Stimulated activated CD4-positive, alpha-beta T cell treated with anti-CD3 and anti-CD28 coated beads, Interleukin-2, amount 100 ng/mL, for 48 hours (primary cell): ENCODE results near the gene SULT1A2.
"Not testable (repeated sequence)": the region's sequence is repeated elsewhere in the genome, so short reads cannot be mapped to it uniquely, and the experiment has no call there.

Source experiments
- DNase-seq, 2 donors: peaks; one replicate each; pipeline ENCODE4 v3.0.0-alpha.2; 2020

The SULT1A2 gene

GRCh38 chr16:28596840-28597691 lies at the start of gene SULT1A2:
Gene SULT1A2, minus strand, starts transcription at chr16:28597050. Its CDS starts 1,120 bp downstream, at chr16:28595930.
- DNase-seq: no peak

GRCh38 chr16:28639959-28640358 lies 43.1 kb upstream of the SULT1A2 start:
- not testable (repeated sequence) for DNase-seq

DNA sequence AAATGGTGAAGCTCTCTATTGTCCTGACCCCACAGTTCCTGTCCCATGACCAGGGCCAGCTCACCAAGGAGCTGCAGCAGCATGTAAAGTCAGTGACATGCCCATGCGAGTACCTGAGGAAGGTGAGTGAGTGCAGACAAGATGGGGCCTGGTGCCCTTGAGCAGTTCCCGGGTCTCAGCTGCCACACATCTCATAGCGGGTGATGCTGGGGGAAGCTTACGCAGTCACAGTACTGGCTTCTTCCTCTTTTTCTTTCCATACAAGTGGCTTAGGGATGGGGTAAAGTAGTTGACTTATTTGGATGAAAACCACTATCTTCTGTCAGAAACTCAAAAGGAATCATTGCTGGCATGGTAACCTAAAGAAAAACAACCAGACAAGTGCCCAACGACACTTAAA lies 41.5 kb upstream of the SULT1A2 start:
- not testable (repeated sequence) for DNase-seq

GRCh38 chr16:28637765-28638164 lies 40.9 kb upstream of the SULT1A2 start, which contains the start of gene NPIPB8:
Gene NPIPB8, plus strand, starts transcription at chr16:28638065. Its CDS starts 296 bp downstream, at chr16:28638361.
- DNase-seq: not testable (repeated sequence)

GRCh38 chr16:28636093-28636823 lies 39.4 kb upstream of the SULT1A2 start:
- not testable (repeated sequence) for DNase-seq

DNA sequence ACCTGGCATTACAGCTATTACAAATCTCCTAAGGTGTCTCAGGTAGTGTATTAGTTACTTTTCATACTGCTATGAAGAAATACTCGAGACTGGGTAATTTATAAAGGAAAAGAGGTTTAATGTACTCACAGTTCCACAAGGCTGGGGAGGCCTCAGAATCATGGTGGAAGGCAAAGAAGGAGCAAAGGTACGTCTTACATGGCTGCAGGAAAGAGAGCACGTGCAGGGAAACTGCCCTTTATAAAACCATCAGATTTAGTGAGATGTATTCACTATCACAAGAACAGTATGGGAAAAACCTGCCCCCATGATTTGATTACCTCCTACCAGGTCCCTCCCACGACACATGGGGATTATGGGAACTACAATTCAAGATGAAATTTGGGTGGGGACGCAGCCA lies 34.1 kb upstream of the SULT1A2 start:
- not testable (repeated sequence) for DNase-seq

DNA sequence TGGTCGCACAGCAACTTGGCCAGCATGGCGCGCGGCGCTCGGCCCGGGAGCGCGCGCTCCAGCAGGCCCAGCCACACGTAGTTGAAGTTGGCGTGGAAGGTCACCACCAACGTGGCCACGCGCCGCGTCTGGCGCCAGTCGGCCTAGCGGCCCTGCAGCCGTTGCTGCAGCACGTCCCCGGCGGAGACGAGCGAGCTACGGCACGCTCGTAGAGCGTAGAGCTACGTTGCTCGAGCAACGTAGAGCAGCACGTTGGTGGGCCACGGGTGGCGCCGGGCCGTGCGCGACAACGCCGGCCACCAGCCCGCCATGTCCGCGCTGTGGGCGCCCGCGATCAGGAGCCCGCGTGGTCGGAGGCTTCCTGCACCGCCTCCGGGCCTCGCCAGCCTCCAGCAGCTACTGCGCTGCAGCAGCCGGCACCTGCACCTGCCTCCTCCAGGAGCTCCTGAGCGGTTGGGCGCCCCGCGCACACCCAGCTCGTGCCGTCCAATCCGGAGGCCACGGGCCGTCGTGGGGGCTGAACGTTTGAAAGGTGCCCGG lies 26.4 kb upstream of the SULT1A2 start:
- peak; percentile 52 to 61 for DNase-seq

GRCh38 chr16:28622532-28623171 lies 25.8 kb upstream of the SULT1A2 start:
- not testable (repeated sequence) for DNase-seq

- DNase-seq: no peak
Measured at GRCh38 chr16:28621481-28622155, 24.8 kb upstream of the SULT1A2 start.

DNA sequence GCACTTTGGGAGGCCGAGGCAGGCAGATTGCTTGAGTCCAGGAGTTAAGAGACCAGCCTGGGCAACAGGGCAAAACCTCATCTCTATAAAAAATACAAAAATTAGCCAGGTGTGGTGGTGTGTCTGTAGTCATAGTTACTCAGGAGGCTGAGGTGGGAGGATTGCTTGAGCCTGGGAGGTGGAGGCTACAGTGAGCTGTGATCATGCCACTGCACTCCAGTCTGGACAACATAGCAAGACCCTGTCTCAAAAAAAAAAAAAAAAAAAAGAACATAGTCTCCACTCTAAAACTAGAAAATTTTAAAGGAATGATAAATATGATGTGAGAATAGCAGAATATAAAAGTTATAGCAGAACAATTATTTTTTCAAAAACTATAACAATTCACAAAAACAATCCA lies 23.5 kb upstream of the SULT1A2 start:
- not testable (repeated sequence) for DNase-seq

DNA sequence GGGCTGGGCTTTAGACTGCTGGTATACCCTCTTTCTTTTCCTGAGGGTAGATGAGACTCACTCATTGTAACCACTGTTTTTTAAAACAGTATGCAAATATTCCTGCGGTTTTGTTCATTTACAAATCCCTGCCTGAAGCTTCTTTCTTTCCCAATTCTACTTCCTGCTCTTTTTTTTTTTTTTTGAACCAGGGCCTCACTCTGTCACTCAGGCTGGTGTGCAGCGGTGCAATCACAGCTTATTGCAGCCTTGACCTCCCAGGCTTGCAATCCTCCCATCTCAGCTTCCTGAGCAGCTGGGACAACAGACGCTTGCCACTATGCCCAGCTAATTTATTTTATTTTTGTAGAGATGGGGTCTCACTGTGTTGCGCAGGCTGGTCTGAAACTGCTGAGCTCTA lies 21.0 kb upstream of the SULT1A2 start:
- no peak for DNase-seq

GRCh38 chr16:28616636-28617035 lies 19.8 kb upstream of the SULT1A2 start:
- no peak for DNase-seq

- not testable (repeated sequence) for DNase-seq
Measured at GRCh38 chr16:28616224-28616577, 19.4 kb upstream of the SULT1A2 start.

- DNase-seq: not testable (repeated sequence)
Measured at GRCh38 chr16:28615486-28616223, 18.8 kb upstream of the SULT1A2 start.

GRCh38 chr16:28614561-28614960 lies 17.7 kb upstream of the SULT1A2 start:
- not testable (repeated sequence) for DNase-seq

DNA sequence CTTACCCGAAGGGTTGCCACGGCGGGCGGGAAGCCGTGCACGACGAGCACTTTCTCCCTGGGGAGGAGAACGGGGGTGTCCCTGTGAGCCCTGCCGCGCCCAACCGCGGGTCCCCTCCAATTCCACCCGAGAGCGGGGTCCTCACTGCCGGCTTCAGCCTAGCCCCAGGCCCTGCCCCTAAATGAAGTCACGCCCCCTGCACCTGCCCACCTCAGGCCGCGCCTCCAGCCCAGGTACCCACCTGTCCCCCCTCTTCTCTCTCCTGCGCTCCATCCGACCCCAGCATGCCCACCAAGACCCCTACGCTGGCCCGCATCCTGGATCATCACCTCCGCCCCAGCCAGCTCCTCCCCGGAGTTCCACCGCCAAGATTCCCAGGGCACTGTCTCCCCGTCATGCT lies 17.1 kb upstream of the SULT1A2 start:
- DNase-seq: not testable (repeated sequence)

DNA sequence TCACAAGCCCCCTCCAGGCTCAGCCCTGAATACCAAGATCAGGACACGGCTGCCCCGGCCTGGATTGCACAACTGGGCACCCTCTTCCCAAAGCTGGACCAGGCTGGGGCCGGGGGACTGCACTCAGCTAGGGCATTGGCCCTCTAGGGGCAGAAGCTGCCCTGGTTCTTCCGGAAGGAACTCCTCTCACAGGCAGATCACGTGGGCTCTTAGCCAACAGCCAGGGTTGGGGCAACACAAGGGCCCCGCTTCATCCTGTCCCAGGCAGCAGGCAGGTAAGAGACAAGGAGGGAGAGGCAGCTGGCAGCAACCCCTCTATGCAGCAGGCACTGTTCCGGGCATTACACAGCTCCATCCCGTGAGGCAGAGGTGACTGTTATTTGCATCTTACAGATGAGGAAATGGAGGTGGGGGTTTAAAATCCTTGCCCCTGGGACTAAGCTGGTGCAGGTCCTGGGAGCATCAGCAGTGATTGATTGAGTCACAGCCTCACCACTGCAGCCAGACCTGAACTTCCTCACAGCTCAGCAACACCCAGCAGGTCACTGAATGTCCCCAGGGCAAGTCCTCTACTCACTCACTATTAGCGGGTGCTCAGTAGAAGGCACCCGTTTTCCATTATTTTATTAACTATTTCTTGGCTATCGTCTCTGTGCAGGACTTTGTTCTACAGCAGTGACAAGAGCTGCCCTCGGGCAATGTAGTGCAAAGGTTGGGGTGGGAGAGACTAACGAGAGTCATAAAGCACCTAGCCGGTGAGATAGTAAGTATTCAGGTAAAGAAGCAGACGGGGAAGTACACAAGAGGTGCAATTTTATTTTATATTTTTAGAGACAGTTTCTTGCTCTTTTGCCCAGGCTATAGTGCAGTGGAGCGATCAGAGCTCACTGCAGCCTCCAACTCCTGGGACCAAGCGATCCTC lies 15.8 kb upstream of the SULT1A2 start:
- DNase-seq: not testable (repeated sequence)

DNA sequence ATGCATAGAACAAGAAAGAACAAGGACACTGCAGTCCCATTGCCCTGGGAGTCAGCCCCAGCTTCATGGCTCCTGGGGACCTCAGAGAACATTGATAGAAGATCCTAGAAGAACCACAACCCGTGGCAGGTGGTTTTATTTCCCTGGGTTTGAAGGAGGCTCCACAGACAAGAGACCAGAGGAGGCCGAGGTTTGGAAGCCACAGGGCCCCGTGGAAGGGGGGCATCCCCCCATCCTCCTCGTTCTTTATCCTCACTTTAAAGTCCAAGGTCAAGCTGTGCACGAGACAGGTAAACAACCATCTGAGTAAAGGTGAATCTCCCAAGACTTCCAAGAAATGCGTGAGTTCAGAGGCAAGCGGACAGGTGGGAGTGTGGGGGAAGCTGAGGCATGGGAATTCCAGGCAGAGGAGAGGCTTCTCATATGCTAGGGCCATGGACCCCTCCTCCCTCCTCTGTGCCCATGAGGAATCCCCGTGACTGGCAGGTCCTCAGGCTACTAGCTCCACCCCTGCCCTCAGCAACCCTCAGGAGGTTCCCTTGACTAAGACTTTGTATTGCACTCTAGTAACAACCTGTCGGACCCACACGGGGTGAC lies 13.8 kb upstream of the SULT1A2 start:
- no peak for DNase-seq

DNA sequence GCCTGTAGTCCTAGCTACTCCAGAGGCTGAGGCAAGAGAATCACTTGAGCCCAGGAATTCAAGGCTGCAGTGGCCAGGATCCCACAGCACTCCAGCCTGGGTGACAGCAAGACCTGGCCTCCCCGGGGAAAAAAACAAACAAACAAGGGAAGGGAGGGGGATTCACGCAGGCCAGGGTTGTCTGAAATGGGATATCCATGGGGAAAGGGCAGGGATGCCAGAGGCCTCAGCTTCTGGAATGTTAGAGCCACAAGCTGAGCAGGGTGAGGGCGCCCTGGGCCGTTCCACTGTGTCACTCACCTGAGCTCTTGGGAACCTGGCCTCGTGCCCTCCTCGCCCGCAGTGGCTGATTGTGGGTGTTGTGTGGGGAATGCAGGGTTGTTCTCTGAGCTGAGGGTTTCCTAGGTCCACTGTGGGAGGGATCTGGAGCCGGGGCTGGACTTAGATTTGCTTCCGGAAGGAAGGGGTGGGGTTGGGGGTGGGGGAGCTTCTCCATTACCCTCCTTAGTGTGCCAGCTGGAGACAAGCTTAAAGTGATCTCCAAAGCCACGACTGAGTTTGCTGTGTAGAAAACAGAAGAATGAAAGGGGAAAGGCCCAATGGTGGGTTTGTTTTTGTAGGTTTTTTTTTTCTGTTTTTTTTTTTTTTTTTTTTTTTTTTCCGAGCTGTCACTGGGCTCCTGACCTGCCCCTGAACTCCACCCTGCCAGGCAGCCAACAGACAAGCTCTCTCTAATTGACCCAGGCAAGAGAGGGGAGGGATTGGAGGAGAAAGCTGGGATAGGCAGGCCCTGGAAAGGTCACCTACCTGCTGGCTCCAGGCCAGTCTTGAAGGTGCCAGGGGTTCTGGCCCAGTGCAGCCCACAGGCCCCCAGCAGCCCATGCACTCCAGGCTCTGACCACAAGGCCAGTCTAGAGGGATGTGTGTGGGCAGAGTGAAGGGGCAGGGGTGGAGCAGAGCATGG lies 13.1 kb upstream of the SULT1A2 start, which contains the start of gene SULT1A1:
TSS of gene SULT1A1 (minus strand) at position 414 of the 964 bp plus-strand sequence. CDS start 1,189 bp downstream, outside the sequence.
- DNase-seq: no peak
